GM23248 (cell line): Measurements from ENCODE around the gene OMA1.

Experiments used
- EZH2 ChIP-seq: fragments of 200-600 bp; sonication (generic); IDR thresholded peaks from 2 replicates; pipeline ENCODE4 v1.6.1; 2018; ENCODE audit warnings: antibody characterized with exemption, mild to moderate bottlenecking; ENCODE audit not compliant: insufficient read depth, poor library complexity, severe bottlenecking
- EZH2phosphoT487 ChIP-seq: fragments of 200-600 bp; sonication (generic); IDR thresholded peaks from 2 replicates; pipeline ENCODE4 v1.6.1; 2018; ENCODE audit warnings: antibody characterized with exemption, moderate library complexity, mild to moderate bottlenecking, low read depth; ENCODE audit not compliant: insufficient read depth

GRCh38 chr1:58469016-58469415 lies 77.5 kb downstream of the OMA1 start:
- TF ChIP-seq EZH2 (no peak), EZH2phosphoT487 (no peak)
